HG03064 (cell line): ENCODE measurements around the gene MBNL1.

Source experiments
- ATAC-seq: cut with Tn5 transposase; IDR thresholded peaks from one replicate; pipeline ENCODE4 v1.9.1; 2021; ENCODE audit warnings: low read depth; ENCODE audit not compliant: unreplicated experiment

Gene MBNL1

GRCh38 chr3:152270937-152271336 lies 2.2 kb downstream of the MBNL1 start:
- no peak for ATAC-seq

GRCh38 chr3:152271501-152272236 lies 2.9 kb downstream of the MBNL1 start:
- no peak for ATAC-seq

- ATAC-seq = no peak
These were observed 4.1 kb downstream of the MBNL1 start for GRCh38 chr3:152272771-152273242.

- no peak for ATAC-seq
These were observed 8.0 kb downstream of the MBNL1 start for GRCh38 chr3:152276681-152277080.

GRCh38 chr3:152277198-152277597 lies 8.5 kb downstream of the MBNL1 start:
- no peak for ATAC-seq

GRCh38 chr3:152278756-152279427 lies 10.2 kb downstream of the MBNL1 start:
- ATAC-seq = no peak

- ATAC-seq = no peak
These were observed 10.8 kb downstream of the MBNL1 start for GRCh38 chr3:152279479-152279878.

- ATAC-seq = no peak
These were observed 11.8 kb downstream of the MBNL1 start for GRCh38 chr3:152280539-152280938.

GRCh38 chr3:152281133-152281713 lies 12.5 kb downstream of the MBNL1 start:
- ATAC-seq = peak; percentile 69

GRCh38 chr3:152282813-152283212 lies 14.1 kb downstream of the MBNL1 start:
- no peak for ATAC-seq

- ATAC-seq = no peak
These were observed 15.0 kb downstream of the MBNL1 start for GRCh38 chr3:152283492-152284381.

GRCh38 chr3:152284906-152285305 lies 16.2 kb downstream of the MBNL1 start:
- no peak for ATAC-seq

GRCh38 chr3:152285509-152285908 lies 16.8 kb downstream of the MBNL1 start:
- no peak for ATAC-seq

- no peak for ATAC-seq
These were observed 19.3 kb downstream of the MBNL1 start for GRCh38 chr3:152287898-152288576.

- ATAC-seq = no peak
These were observed 20.0 kb downstream of the MBNL1 start for GRCh38 chr3:152288681-152289080.

- no peak for ATAC-seq
These were observed 21.0 kb downstream of the MBNL1 start for GRCh38 chr3:152289708-152290107.

GRCh38 chr3:152290374-152290773 lies 21.6 kb downstream of the MBNL1 start:
- no peak for ATAC-seq

GRCh38 chr3:152291238-152291637 lies 22.5 kb downstream of the MBNL1 start:
- ATAC-seq = no peak

- no peak for ATAC-seq
These were observed 22.9 kb downstream of the MBNL1 start for GRCh38 chr3:152291649-152292066.

- ATAC-seq = no peak
These were observed 23.6 kb downstream of the MBNL1 start for GRCh38 chr3:152292366-152292765.
